ENCODE data around the gene TRIM7.
"Not testable (repeated sequence)": the region's sequence is repeated elsewhere in the genome, so short reads cannot be mapped to it uniquely, and the experiment has no call there.

The TRIM7 gene

GRCh38 chr5:181233088-181233800, 28.2 kb upstream of the TRIM7 start:
- DNase-seq (ENCODE audit: low spot score) = no peak

GRCh38 chr5:181232593-181232992, 27.6 kb upstream of the TRIM7 start:
- no peak for DNase-seq (ENCODE audit: low spot score)

- DNase-seq (ENCODE audit: low spot score) = no peak
Measured at GRCh38 chr5:181231432-181231831, 26.4 kb upstream of the TRIM7 start.

- no peak for DNase-seq (ENCODE audit: low spot score)
Measured at GRCh38 chr5:181230551-181230950, 25.6 kb upstream of the TRIM7 start.

- DNase-seq (ENCODE audit: low spot score) = no peak
Measured at GRCh38 chr5:181229996-181230395, 25.0 kb upstream of the TRIM7 start.

- no peak for DNase-seq (ENCODE audit: low spot score)
Measured at GRCh38 chr5:181224390-181225229, 19.6 kb upstream of the TRIM7 start.

GRCh38 chr5:181223729-181224389, 18.9 kb upstream of the TRIM7 start:
- DNase-seq (ENCODE audit: low spot score) = no peak

- DNase-seq (ENCODE audit: low spot score) = peak; percentile 98
Measured at GRCh38 chr5:181223058-181223728, 18.2 kb upstream of the TRIM7 start, which contains the start of gene TRIM41. Gene TRIM41, plus strand, starts transcription at chr5:181223281. Its CDS starts 719 bp downstream, at chr5:181224000.

GRCh38 chr5:181222630-181223057, 17.6 kb upstream of the TRIM7 start:
- peak; percentile 77 for DNase-seq (ENCODE audit: low spot score)

- DNase-seq (ENCODE audit: low spot score) = peak; percentile 94
Measured at GRCh38 chr5:181221792-181222629, 17.0 kb upstream of the TRIM7 start.

- DNase-seq (ENCODE audit: low spot score) = no peak
Measured at GRCh38 chr5:181221105-181221791, 16.3 kb upstream of the TRIM7 start.

- no peak for DNase-seq (ENCODE audit: low spot score)
Measured at GRCh38 chr5:181220178-181220515, 15.2 kb upstream of the TRIM7 start.

- DNase-seq (ENCODE audit: low spot score) = no peak
Measured at GRCh38 chr5:181219262-181220177, 14.5 kb upstream of the TRIM7 start.

GRCh38 chr5:181218795-181219124, 13.8 kb upstream of the TRIM7 start:
- DNase-seq (ENCODE audit: low spot score) = peak; percentile 76

- no peak for DNase-seq (ENCODE audit: low spot score)
Measured at GRCh38 chr5:181217803-181218062, 12.7 kb upstream of the TRIM7 start.

GRCh38 chr5:181217111-181217802, 12.3 kb upstream of the TRIM7 start:
- DNase-seq (ENCODE audit: low spot score) = no peak

GRCh38 chr5:181215997-181216989, 11.3 kb upstream of the TRIM7 start:
- DNase-seq (ENCODE audit: low spot score) = no peak

- not testable (repeated sequence) for DNase-seq (ENCODE audit: low spot score)
Measured at GRCh38 chr5:181214249-181214648, 9.3 kb upstream of the TRIM7 start.
